Activated CD8-positive, alpha-beta T cell treated with anti-CD3 and anti-CD28 coated beads for 36 hours (primary cell): ENCODE data around the gene RNF111. TPM values are rescaled to one million over a fixed set of nuclear protein-coding genes. Genes with fewer than 3 reads are reported as not detected.

ENCODE experiments used
- ATAC-seq: fragments of 200-7000 bp; cut with Tn5 transposase; one replicate; pipeline ENCODE4 v1.10.0; 2021; ENCODE audit warnings: mild to moderate bottlenecking, moderate library complexity
- CTCF ChIA-PET: fragments of 350-600 bp; sonication (Branson Sonifier 250); formaldehyde crosslinking; loops from one replicate; lab custom pipeline; 2021; ENCODE audit warnings: antibody characterized with exemption; lab: Charles Lee
- POLR2A ChIA-PET: fragments of 350-600 bp; sonication (Branson Sonifier 250); formaldehyde crosslinking; loops from one replicate; lab custom pipeline; 2021; ENCODE audit warnings: antibody characterized with exemption; lab: Charles Lee
- DNase-seq: peaks from one replicate; pipeline ENCODE4 v3.0.0-alpha.2; 2020
- H3K27ac Mint-ChIP-seq: one replicate; pipeline ENCODE4 v1.8.0; 2021; ENCODE audit warnings: mild to moderate bottlenecking, mixed read lengths
- H3K27me3 Mint-ChIP-seq: one replicate; pipeline ENCODE4 v1.8.0; 2021; ENCODE audit warnings: mixed read lengths
- H3K36me3 Mint-ChIP-seq: one replicate; pipeline ENCODE4 v1.8.0; 2021; ENCODE audit warnings: low read depth, mixed read lengths
- H3K4me1 Mint-ChIP-seq: one replicate; pipeline ENCODE4 v1.8.0; 2021; ENCODE audit warnings: low read depth, mixed read lengths
- H3K4me3 Mint-ChIP-seq: one replicate; pipeline ENCODE4 v1.8.0; 2021; ENCODE audit warnings: mild to moderate bottlenecking, moderate library complexity, mixed read lengths
- H3K9me3 Mint-ChIP-seq: one replicate; pipeline ENCODE4 v1.8.0; 2021; ENCODE audit warnings: mixed read lengths
- intact Hi-C: fragments of 100-400 bp; cut with micrococcal nuclease; formaldehyde crosslinking; loops from one replicate; pipeline ENCODE4 v1.10.0; 2022
- total RNA-seq, 2 experiments: library from RNA; stranded (reverse); gene quantifications; one replicate each; pipeline ENCODE4 v1.2.3, GENCODE V29; 2021
- TF ChIP-seq, protein P1 (sequence below): fragments of 200-600 bp; IDR thresholded peaks from one replicate; pipeline ENCODE4 v1.8.0; 2022; ENCODE audit warnings: antibody characterized with exemption, mild to moderate bottlenecking

Gene RNF111
- total RNA-seq, 2 experiments from 2014 or later: 28.5 to 30.5 TPM

GRCh38 chr15:59020322-59020721 is 32.9 kb downstream of the RNF111 start:
- CTCF ChIA-PET: no interaction called here
- intact Hi-C loops: no loop called here

DNA sequence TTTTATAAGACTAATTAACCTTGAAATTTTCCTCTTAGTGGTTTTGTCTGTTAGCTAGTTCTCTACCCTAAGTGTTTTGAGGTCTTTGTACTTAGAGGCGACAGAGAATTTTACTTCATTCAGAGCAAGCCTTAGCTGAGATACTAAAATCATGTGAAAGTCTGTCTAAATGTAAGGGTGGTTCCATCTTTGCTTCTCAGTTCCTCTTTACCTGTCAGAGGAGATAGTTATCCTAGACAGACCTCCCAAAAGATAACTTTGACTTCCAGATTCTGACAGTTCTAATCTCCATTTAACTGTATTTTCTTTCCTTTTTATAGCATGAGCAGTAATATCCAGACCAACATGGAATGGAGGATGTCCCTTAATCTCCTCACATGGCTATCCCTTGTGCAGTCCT is 34.7 kb downstream of the RNF111 start:
- H3K27me3 Mint-ChIP-seq: no peaks in the 10 kb centered on the region
- TF ChIP-seq, protein P1, sequence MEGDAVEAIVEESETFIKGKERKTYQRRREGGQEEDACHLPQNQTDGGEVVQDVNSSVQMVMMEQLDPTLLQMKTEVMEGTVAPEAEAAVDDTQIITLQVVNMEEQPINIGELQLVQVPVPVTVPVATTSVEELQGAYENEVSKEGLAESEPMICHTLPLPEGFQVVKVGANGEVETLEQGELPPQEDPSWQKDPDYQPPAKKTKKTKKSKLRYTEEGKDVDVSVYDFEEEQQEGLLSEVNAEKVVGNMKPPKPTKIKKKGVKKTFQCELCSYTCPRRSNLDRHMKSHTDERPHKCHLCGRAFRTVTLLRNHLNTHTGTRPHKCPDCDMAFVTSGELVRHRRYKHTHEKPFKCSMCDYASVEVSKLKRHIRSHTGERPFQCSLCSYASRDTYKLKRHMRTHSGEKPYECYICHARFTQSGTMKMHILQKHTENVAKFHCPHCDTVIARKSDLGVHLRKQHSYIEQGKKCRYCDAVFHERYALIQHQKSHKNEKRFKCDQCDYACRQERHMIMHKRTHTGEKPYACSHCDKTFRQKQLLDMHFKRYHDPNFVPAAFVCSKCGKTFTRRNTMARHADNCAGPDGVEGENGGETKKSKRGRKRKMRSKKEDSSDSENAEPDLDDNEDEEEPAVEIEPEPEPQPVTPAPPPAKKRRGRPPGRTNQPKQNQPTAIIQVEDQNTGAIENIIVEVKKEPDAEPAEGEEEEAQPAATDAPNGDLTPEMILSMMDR: no peak
- no peak overlapping the region for H3K4me3 Mint-ChIP-seq
- ChIA-PET CTCF (interaction anchor here (1.3 to 1.4 kb wide), 2 partner anchors 11 to 43 kb away, joined by 3 to 6 read pairs; no protein-coding TSS in a partner anchor), POLR2A (no interaction called here)
- intact Hi-C loops: no loop called here
- H3K27ac Mint-ChIP-seq: no peak overlapping the region
- no peak for ATAC-seq
- peaks cover 20% of the 10 kb centered on the region for H3K4me1 Mint-ChIP-seq
- peaks cover 20% of the 10 kb centered on the region for H3K36me3 Mint-ChIP-seq
- H3K9me3 Mint-ChIP-seq: no peaks in the 10 kb centered on the region
- no peak for DNase-seq

More at GRCh38 chr15:59020322-59020721, 32.9 kb downstream of the RNF111 start:
- Mint-ChIP-seq H3K27ac (no peak overlapping the region), H3K36me3 (peaks cover 24% of the 10 kb centered on the region), H3K9me3 (no peaks in the 10 kb centered on the region), H3K4me1 (peaks cover 17% of the 10 kb centered on the region), H3K4me3 (no peak overlapping the region), H3K27me3 (no peaks in the 10 kb centered on the region)
- DNase-seq: no peak
- POLR2A ChIA-PET: no interaction called here
- no peak for ATAC-seq
- TF ChIP-seq, protein P1: no peak

GRCh38 chr15:59026207-59026606 is 38.7 kb downstream of the RNF111 start:
- Mint-ChIP-seq H3K27me3 (no peaks in the 10 kb centered on the region), H3K4me3 (no peak overlapping the region), H3K4me1 (peaks cover 25% of the 10 kb centered on the region), H3K27ac (no peak overlapping the region), H3K36me3 (peaks cover 27% of the 10 kb centered on the region), H3K9me3 (no peaks in the 10 kb centered on the region)
- TF ChIP-seq, protein P1: no peak
- intact Hi-C loops: no loop called here
- no peak for ATAC-seq
- no peak for DNase-seq
- ChIA-PET CTCF (no interaction called here), POLR2A (interaction anchor here (0.7 kb wide), 1 partner anchor 30 kb away, joined by 3 read pairs; no protein-coding TSS in a partner anchor)

GRCh38 chr15:59028387-59028955 is 41.0 kb downstream of the RNF111 start:
- peak; percentile 45 for ATAC-seq
- Mint-ChIP-seq H3K4me1 (peaks cover 40% of the 10 kb centered on the region), H3K27ac (no peak overlapping the region), H3K4me3 (no peak overlapping the region), H3K36me3 (peaks cover 29% of the 10 kb centered on the region), H3K27me3 (no peaks in the 10 kb centered on the region), H3K9me3 (no peaks in the 10 kb centered on the region)
- ChIA-PET CTCF (no interaction called here), POLR2A (interaction anchor here (0.6 kb wide), 1 partner anchor 49 kb away, joined by 3 read pairs; no protein-coding TSS in a partner anchor)
- intact Hi-C loops: no loop called here
- DNase-seq: no peak
- TF ChIP-seq, protein P1: no peak

GRCh38 chr15:59029554-59029953 is 42.1 kb downstream of the RNF111 start:
- peaks cover 29% of the 10 kb centered on the region for H3K36me3 Mint-ChIP-seq
- DNase-seq (no peak), ATAC-seq (no peak)
- H3K27ac Mint-ChIP-seq: no peak overlapping the region
- no peaks in the 10 kb centered on the region for H3K9me3 Mint-ChIP-seq
- TF ChIP-seq, protein P1: no peak
- no peak overlapping the region for H3K4me3 Mint-ChIP-seq
- H3K27me3 Mint-ChIP-seq: no peaks in the 10 kb centered on the region
- intact Hi-C loops: no loop called here
- peaks cover 40% of the 10 kb centered on the region for H3K4me1 Mint-ChIP-seq
- ChIA-PET CTCF (interaction anchor here (1.8 kb wide), 2 partner anchors 26 to 73 kb away, joined by 3 to 6 read pairs; no protein-coding TSS in a partner anchor), POLR2A (interaction anchor here (0.6 to 0.9 kb wide), 2 partner anchors 12 to 433 kb away, joined by 3 read pairs; no protein-coding TSS in a partner anchor)
